ENCODE data around the gene RAB5B.

DNA sequence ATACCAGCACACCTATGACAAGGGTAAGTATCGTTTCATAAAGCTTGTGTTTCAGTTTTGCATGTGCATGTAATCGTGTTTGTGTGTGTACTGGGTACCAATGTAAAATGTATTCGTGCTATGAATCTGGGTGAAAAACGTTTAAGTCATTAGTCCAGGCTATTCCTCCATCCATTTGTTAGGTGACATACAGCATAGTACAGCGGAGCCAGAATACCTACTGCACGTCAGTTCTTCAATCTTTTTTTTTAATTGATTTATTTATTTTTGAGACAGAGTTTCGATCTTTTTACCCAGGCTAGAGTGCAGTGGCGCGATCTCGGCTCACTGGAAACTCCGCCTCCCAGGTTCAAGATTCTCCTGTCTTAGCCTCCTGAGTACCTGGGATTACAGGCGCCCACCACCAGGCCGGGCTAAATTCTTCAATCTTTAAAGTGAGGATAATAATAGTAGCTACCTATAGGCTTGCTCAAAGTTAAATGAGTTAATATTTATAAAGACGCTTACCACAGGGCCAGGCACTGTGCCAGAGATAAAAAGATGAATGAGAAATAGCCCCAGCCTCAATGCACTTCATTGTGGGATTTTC is 67.2 kb downstream of the RAB5B start:
- TF ChIP-seq, protein P1, sequence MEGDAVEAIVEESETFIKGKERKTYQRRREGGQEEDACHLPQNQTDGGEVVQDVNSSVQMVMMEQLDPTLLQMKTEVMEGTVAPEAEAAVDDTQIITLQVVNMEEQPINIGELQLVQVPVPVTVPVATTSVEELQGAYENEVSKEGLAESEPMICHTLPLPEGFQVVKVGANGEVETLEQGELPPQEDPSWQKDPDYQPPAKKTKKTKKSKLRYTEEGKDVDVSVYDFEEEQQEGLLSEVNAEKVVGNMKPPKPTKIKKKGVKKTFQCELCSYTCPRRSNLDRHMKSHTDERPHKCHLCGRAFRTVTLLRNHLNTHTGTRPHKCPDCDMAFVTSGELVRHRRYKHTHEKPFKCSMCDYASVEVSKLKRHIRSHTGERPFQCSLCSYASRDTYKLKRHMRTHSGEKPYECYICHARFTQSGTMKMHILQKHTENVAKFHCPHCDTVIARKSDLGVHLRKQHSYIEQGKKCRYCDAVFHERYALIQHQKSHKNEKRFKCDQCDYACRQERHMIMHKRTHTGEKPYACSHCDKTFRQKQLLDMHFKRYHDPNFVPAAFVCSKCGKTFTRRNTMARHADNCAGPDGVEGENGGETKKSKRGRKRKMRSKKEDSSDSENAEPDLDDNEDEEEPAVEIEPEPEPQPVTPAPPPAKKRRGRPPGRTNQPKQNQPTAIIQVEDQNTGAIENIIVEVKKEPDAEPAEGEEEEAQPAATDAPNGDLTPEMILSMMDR (IDR thresholded peaks at IDR 0.05; ENCODE audit: insufficient read depth, low read length, poor library complexity, severe bottlenecking), result no peak
- no peak for TF ChIP-seq EZH2phosphoT487 (conservative IDR thresholded peaks at IDR 0.05; ENCODE audit: low read length)
